ENCODE measurements around the gene RNF144A. TPM values are rescaled to one million over a fixed set of nuclear protein-coding genes. Genes with fewer than 3 reads are reported as not detected.

Gene RNF144A
- total and polyA plus RNA-seq, 2 donors (not counting 1 experiment from before 2014, with no cell fraction given) = 1.2 to 1.6 TPM

Other genes with a start within 250 kb of the RNF144A start
- 2.0 and 2.9 TPM in 2 replicates for gene CMPK2, start 51.5 kb upstream of the RNF144A start, total RNA-seq
- 1.2 and 2.8 TPM in 2 replicates for gene CMPK2, start 51.5 kb upstream of the RNF144A start, polyA plus RNA-seq
- 1.5 and 2.0 TPM in 2 replicates for gene RSAD2, start 39.6 kb upstream of the RNF144A start, total RNA-seq
- 0.81 and 1.4 TPM in 2 replicates for gene RSAD2, start 39.6 kb upstream of the RNF144A start, polyA plus RNA-seq